Measurements from ENCODE around the gene SRD5A1. TPM values are rescaled to one million over a fixed set of nuclear protein-coding genes. Genes with fewer than 3 reads are reported as not detected.
A peak's percentile ranks its signal among the peaks of the same experiment; 100 is the strongest.
"Not testable (repeated sequence)": the region's sequence is repeated elsewhere in the genome, so short reads cannot be mapped to it uniquely, and the experiment has no call there.

The SRD5A1 gene
- total RNA-seq, 2 experiments from 2014 or later: 15.9 to 20.4 TPM

- H3K4me1 Mint-ChIP-seq (ENCODE audit: low read depth): peaks cover 44% of the 10 kb centered on the region
- H3K27ac Mint-ChIP-seq: peak overlapping the region; percentile 99
- no peaks in the 10 kb centered on the region for H3K27me3 Mint-ChIP-seq (ENCODE audit: low read depth)
- no peak for DNase-seq
- ChIA-PET CTCF (interaction anchor here (0.7 to 2.4 kb wide), 4 partner anchors 9 to 112 kb away, joined by 3 to 9 read pairs (median 4); no protein-coding TSS in a partner anchor), POLR2A (interaction anchor here (0.6 to 2.7 kb wide), 13 partner anchors 8 to 255 kb away, joined by 3 to 24 read pairs (median 4); partner anchors contain the start of genes MED10 and TENT4A)
- ATAC-seq: peak; percentile 70
- H3K9me3 Mint-ChIP-seq (ENCODE audit: insufficient read depth): no peaks in the 10 kb centered on the region
- H3K36me3 Mint-ChIP-seq (ENCODE audit: low read depth): peaks cover 39% of the 10 kb centered on the region
- peak overlapping the region; percentile 87 for H3K4me3 Mint-ChIP-seq
These were observed 417 bp downstream of the SRD5A1 start for GRCh38 chr5:6633469-6634245.

- DNase-seq: no peak
- H3K27ac Mint-ChIP-seq: peak overlapping the region; percentile 88
- peaks cover 34% of the 10 kb centered on the region for H3K36me3 Mint-ChIP-seq (ENCODE audit: low read depth)
- H3K4me1 Mint-ChIP-seq (ENCODE audit: low read depth): peaks cover 39% of the 10 kb centered on the region
- H3K9me3 Mint-ChIP-seq (ENCODE audit: insufficient read depth): no peaks in the 10 kb centered on the region
- no peak for ATAC-seq
- H3K27me3 Mint-ChIP-seq (ENCODE audit: low read depth): no peaks in the 10 kb centered on the region
- CTCF ChIA-PET: no interaction called here
- H3K4me3 Mint-ChIP-seq: peak overlapping the region; percentile 87
- POLR2A ChIA-PET: no interaction called here
These were observed 1.1 kb downstream of the SRD5A1 start for GRCh38 chr5:6634306-6634705.

- H3K27ac Mint-ChIP-seq: no peak overlapping the region
- H3K9me3 Mint-ChIP-seq (ENCODE audit: insufficient read depth): no peaks in the 10 kb centered on the region
- ATAC-seq (no peak), DNase-seq (no peak)
- ChIA-PET CTCF (interaction anchor here (1.1 kb wide), 1 partner anchor 111 kb away, joined by 3 read pairs; no protein-coding TSS in a partner anchor), POLR2A (no interaction called here)
- no peaks in the 10 kb centered on the region for H3K27me3 Mint-ChIP-seq (ENCODE audit: low read depth)
- H3K36me3 Mint-ChIP-seq (ENCODE audit: low read depth): peaks cover 28% of the 10 kb centered on the region
- peaks cover 33% of the 10 kb centered on the region for H3K4me1 Mint-ChIP-seq (ENCODE audit: low read depth)
- peak overlapping the region; percentile 87 for H3K4me3 Mint-ChIP-seq
These were observed 1.7 kb downstream of the SRD5A1 start for GRCh38 chr5:6634788-6635430.

- peaks cover 14% of the 10 kb centered on the region for H3K36me3 Mint-ChIP-seq (ENCODE audit: low read depth)
- H3K27ac Mint-ChIP-seq: no peak overlapping the region
- peaks cover 19% of the 10 kb centered on the region for H3K4me1 Mint-ChIP-seq (ENCODE audit: low read depth)
- DNase-seq (no peak), ATAC-seq (no peak)
- ChIA-PET CTCF (interaction anchor here (1.1 kb wide), 1 partner anchor 109 kb away, joined by 3 read pairs; no protein-coding TSS in a partner anchor), POLR2A (no interaction called here)
- H3K4me3 Mint-ChIP-seq: no peak overlapping the region
- no peaks in the 10 kb centered on the region for H3K27me3 Mint-ChIP-seq (ENCODE audit: low read depth)
- no peaks in the 10 kb centered on the region for H3K9me3 Mint-ChIP-seq (ENCODE audit: insufficient read depth)
These were observed 3.1 kb downstream of the SRD5A1 start for GRCh38 chr5:6636293-6636692.

- H3K9me3 Mint-ChIP-seq (ENCODE audit: insufficient read depth): no peaks in the 10 kb centered on the region
- ATAC-seq: no peak
- H3K4me3 Mint-ChIP-seq: no peak overlapping the region
These were observed 3.8 kb downstream of the SRD5A1 start for GRCh38 chr5:6637022-6637421.

GRCh38 chr5:6637590-6637989, 4.3 kb downstream of the SRD5A1 start:
- H3K27me3 Mint-ChIP-seq (ENCODE audit: low read depth): no peaks in the 10 kb centered on the region
- no peak overlapping the region for H3K4me3 Mint-ChIP-seq
- ATAC-seq (no peak), DNase-seq (no peak)
- H3K27ac Mint-ChIP-seq: no peak overlapping the region
- ChIA-PET CTCF (no interaction called here), POLR2A (no interaction called here)
- peaks cover 2% of the 10 kb centered on the region for H3K36me3 Mint-ChIP-seq (ENCODE audit: low read depth)
- no peaks in the 10 kb centered on the region for H3K9me3 Mint-ChIP-seq (ENCODE audit: insufficient read depth)
- peaks cover 11% of the 10 kb centered on the region for H3K4me1 Mint-ChIP-seq (ENCODE audit: low read depth)

More at GRCh38 chr5:6637022-6637421, 3.8 kb downstream of the SRD5A1 start:
- H3K4me1 Mint-ChIP-seq (ENCODE audit: low read depth): peaks cover 12% of the 10 kb centered on the region
- no peak for DNase-seq
- ChIA-PET POLR2A (no interaction called here), CTCF (no interaction called here)
- H3K27me3 Mint-ChIP-seq (ENCODE audit: low read depth): no peaks in the 10 kb centered on the region
- peaks cover 8% of the 10 kb centered on the region for H3K36me3 Mint-ChIP-seq (ENCODE audit: low read depth)
- no peak overlapping the region for H3K27ac Mint-ChIP-seq

GRCh38 chr5:6638236-6638635, 5.0 kb downstream of the SRD5A1 start:
- Mint-ChIP-seq H3K4me1 (ENCODE audit: low read depth) (peaks cover 11% of the 10 kb centered on the region), H3K9me3 (ENCODE audit: insufficient read depth) (no peaks in the 10 kb centered on the region), H3K36me3 (ENCODE audit: low read depth) (peaks cover 2% of the 10 kb centered on the region), H3K27me3 (ENCODE audit: low read depth) (no peaks in the 10 kb centered on the region), H3K27ac (no peak overlapping the region), H3K4me3 (no peak overlapping the region)
- ATAC-seq (no peak), DNase-seq (no peak)
- POLR2A ChIA-PET: no interaction called here
- CTCF ChIA-PET: no interaction called here

GRCh38 chr5:6642655-6643054, 9.4 kb downstream of the SRD5A1 start:
- H3K27ac Mint-ChIP-seq: no peak overlapping the region
- no peaks in the 10 kb centered on the region for H3K27me3 Mint-ChIP-seq (ENCODE audit: low read depth)
- H3K9me3 Mint-ChIP-seq (ENCODE audit: insufficient read depth): no peaks in the 10 kb centered on the region
- DNase-seq (no peak), ATAC-seq (no peak)
- peaks cover 22% of the 10 kb centered on the region for H3K36me3 Mint-ChIP-seq (ENCODE audit: low read depth)
- ChIA-PET CTCF (no interaction called here), POLR2A (interaction anchor here (1.0 kb wide), 1 partner anchor 10 kb away, joined by 5 read pairs; the partner anchor contains the start of genes NSUN2 and SRD5A1)
- peaks cover 2% of the 10 kb centered on the region for H3K4me1 Mint-ChIP-seq (ENCODE audit: low read depth)
- H3K4me3 Mint-ChIP-seq: no peak overlapping the region

- no peaks in the 10 kb centered on the region for H3K27me3 Mint-ChIP-seq (ENCODE audit: low read depth)
- ChIA-PET POLR2A (no interaction called here), CTCF (no interaction called here)
- ATAC-seq (no peak), DNase-seq (no peak)
- peaks cover 32% of the 10 kb centered on the region for H3K36me3 Mint-ChIP-seq (ENCODE audit: low read depth)
- H3K9me3 Mint-ChIP-seq (ENCODE audit: insufficient read depth): no peaks in the 10 kb centered on the region
- H3K27ac Mint-ChIP-seq: no peak overlapping the region
- H3K4me1 Mint-ChIP-seq (ENCODE audit: low read depth): peaks cover 5% of the 10 kb centered on the region
- no peak overlapping the region for H3K4me3 Mint-ChIP-seq
These were observed 11.6 kb downstream of the SRD5A1 start for GRCh38 chr5:6644794-6645241.

GRCh38 chr5:6645571-6646362, 12.5 kb downstream of the SRD5A1 start:
- POLR2A ChIA-PET; H3K4me3 Mint-ChIP-seq; H3K27ac Mint-ChIP-seq; H3K4me1 Mint-ChIP-seq (ENCODE audit: low read depth); CTCF ChIA-PET; ATAC-seq; DNase-seq; H3K27me3 Mint-ChIP-seq (ENCODE audit: low read depth); H3K9me3 Mint-ChIP-seq (ENCODE audit: insufficient read depth): not testable (repeated sequence)
- peaks cover 34% of the 10 kb centered on the region for H3K36me3 Mint-ChIP-seq (ENCODE audit: low read depth)

- H3K4me3 Mint-ChIP-seq: no peak overlapping the region
- ATAC-seq (no peak), DNase-seq (no peak)
- H3K36me3 Mint-ChIP-seq (ENCODE audit: low read depth): peaks cover 40% of the 10 kb centered on the region
- H3K4me1 Mint-ChIP-seq (ENCODE audit: low read depth): peaks cover 7% of the 10 kb centered on the region
- H3K27me3 Mint-ChIP-seq (ENCODE audit: low read depth): no peaks in the 10 kb centered on the region
- POLR2A ChIA-PET: no interaction called here
- H3K9me3 Mint-ChIP-seq (ENCODE audit: insufficient read depth): no peaks in the 10 kb centered on the region
- CTCF ChIA-PET: no interaction called here
- H3K27ac Mint-ChIP-seq: no peak overlapping the region
These were observed 15.9 kb downstream of the SRD5A1 start for GRCh38 chr5:6649186-6649585.

- H3K27me3 Mint-ChIP-seq (ENCODE audit: low read depth): no peaks in the 10 kb centered on the region
- H3K4me1 Mint-ChIP-seq (ENCODE audit: low read depth): peaks cover 7% of the 10 kb centered on the region
- no peak overlapping the region for H3K4me3 Mint-ChIP-seq
- no peak for DNase-seq
- ChIA-PET POLR2A (no interaction called here), CTCF (no interaction called here)
- peaks cover 36% of the 10 kb centered on the region for H3K36me3 Mint-ChIP-seq (ENCODE audit: low read depth)
- H3K9me3 Mint-ChIP-seq (ENCODE audit: insufficient read depth): no peaks in the 10 kb centered on the region
- H3K27ac Mint-ChIP-seq: no peak overlapping the region
- no peak for ATAC-seq
These were observed 16.4 kb downstream of the SRD5A1 start for GRCh38 chr5:6649681-6650080.
